Keratinocyte (primary cell): ENCODE data around the gene KIF26A.

ENCODE experiments used
- CTCF ChIP-seq, 3 experiments: IDR thresholded peaks in 1 of 3; conservative IDR thresholded peaks in 1 of 3; optimal IDR thresholded peaks in 1 of 3; 2 replicates in 2 of 3; 3 replicates in 1 of 3; pipeline versions ENCODE3 to v1.5.1; 2011; ENCODE audit warnings: low read length in 3 of 3, mild to moderate bottlenecking in 3 of 3, moderate library complexity in 2 of 3, control low read depth in 1 of 3, inconsistent platforms in 1 of 3; ENCODE audit not compliant: insufficient read depth in 2 of 3; ENCODE audit errors: extremely low read depth in 1 of 3
- EZH2 ChIP-seq: IDR thresholded peaks from one replicate; pipeline ENCODE4 v1.6.1; 2012; ENCODE audit warnings: inconsistent platforms, mild to moderate bottlenecking, low read length, moderate library complexity

GRCh38 chr14:104129556-104129955 is 8.8 kb upstream of the KIF26A start:
- no peak for TF ChIP-seq CTCF (optimal IDR thresholded peaks at IDR 0.05 in 1 of 3, IDR thresholded peaks at IDR 0.05 in 1 of 3, conservative IDR thresholded peaks at IDR 0.05 in 1 of 3; ENCODE audit: extremely low read depth in 1 of 3, insufficient read depth in 2 of 3, low read length in 3 of 3)
- TF ChIP-seq EZH2: no peak
